SK-N-SH (cell line): ENCODE measurements around the gene RAB1B. TPM values are rescaled to one million over a fixed set of nuclear protein-coding genes. Genes with fewer than 3 reads are reported as not detected.
"Not testable (repeated sequence)": the region's sequence is repeated elsewhere in the genome, so short reads cannot be mapped to it uniquely, and the experiment has no call there.

Experiments
- CTCF ChIA-PET: fragments of 300-600, 350-600 bp; formaldehyde crosslinking; extraction: SDS; loops from one replicate; lab custom pipeline; 2021; lab: Yijun Ruan, JAX
- POLR2A ChIA-PET: fragments of 350-600 bp; sonication (Branson Sonifier 250); formaldehyde crosslinking; extraction: SDS; loops from one replicate; lab custom pipeline; 2020; ENCODE audit warnings: antibody characterized with exemption, inconsistent platforms; lab: Yijun Ruan, JAX
- DNase-seq: peaks from one replicate; pipeline ENCODE4 v3.0.0; 2012
- H2AFZ ChIP-seq: fragments of 200-600 bp; sonication (generic); 2 replicates; pipeline ENCODE4 v1.8.1; 2016; ENCODE audit warnings: antibody characterized with exemption, mild to moderate bottlenecking, low read depth
- H3F3A ChIP-seq: fragments of 200-600 bp; sonication (generic); replicated peaks from 2 replicates; pipeline ENCODE3; 2016; ENCODE audit warnings: antibody characterized with exemption, mild to moderate bottlenecking; ENCODE audit not compliant: insufficient read depth
- H3K27ac ChIP-seq, 2 experiments: fragments of 200-500 bp in 1 of 2; fragments of 200-600 bp in 1 of 2; sonication (Bioruptor generic) in 1 of 2; sonication (generic), shearing (Covaris generic) in 1 of 2; 2 replicates each; pipeline versions ENCODE4 v1.5.1 to v1.6.1; 2014 to 2016; ENCODE audit warnings: low read depth in 2 of 2, inconsistent platforms in 1 of 2, low read length in 1 of 2, mild to moderate bottlenecking in 1 of 2, mixed read lengths in 1 of 2
- H3K27me3 ChIP-seq: fragments of 200-600 bp; sonication (generic), shearing (Covaris generic); 2 replicates; pipeline ENCODE4 v1.6.1; 2016; ENCODE audit warnings: mixed run types; ENCODE audit not compliant: insufficient read depth
- H3K36me3 ChIP-seq, 2 experiments: fragments of 200-500 bp in 1 of 2; fragments of 200-600 bp in 1 of 2; sonication (Bioruptor generic) in 1 of 2; sonication (generic) in 1 of 2; replicated peaks in 1 of 2; 2 replicates each; pipeline versions ENCODE3 to v1.5.1; 2014 to 2016; ENCODE audit warnings: low read length in 1 of 2, mild to moderate bottlenecking in 1 of 2; ENCODE audit not compliant: insufficient read depth in 2 of 2, control insufficient read depth in 1 of 2
- H3K4me1 ChIP-seq, 2 experiments: fragments of 200-500 bp in 1 of 2; fragments of 200-600 bp in 1 of 2; sonication (Bioruptor generic) in 1 of 2; sonication (generic), shearing (Covaris generic) in 1 of 2; 2 replicates each; pipeline versions ENCODE4 v1.5.1 to v1.6.1; 2014 to 2016; ENCODE audit warnings: low read depth in 1 of 2, low read length in 1 of 2, mixed run types in 1 of 2; ENCODE audit not compliant: insufficient read depth in 2 of 2, control insufficient read depth in 1 of 2
- H3K4me2 ChIP-seq: fragments of 200-600 bp; sonication (generic), shearing (Covaris generic); 2 replicates; pipeline ENCODE4 v1.6.1; 2017; ENCODE audit warnings: mixed run types
- H3K4me3 ChIP-seq, 2 experiments: fragments of 200-500 bp in 1 of 2; fragments of 200-600 bp in 1 of 2; sonication (Bioruptor generic) in 1 of 2; sonication (generic), shearing (Covaris generic) in 1 of 2; 2 replicates each; pipeline versions ENCODE4 v1.5.1 to v1.8.1; 2014 to 2016; ENCODE audit warnings: low read depth in 2 of 2, inconsistent platforms in 1 of 2, low read length in 1 of 2, mild to moderate bottlenecking in 1 of 2, mixed read lengths in 1 of 2, moderate library complexity in 1 of 2
- H3K79me2 ChIP-seq: fragments of 200-600 bp; sonication (generic); 2 replicates; pipeline ENCODE4 v1.8.1; 2017; ENCODE audit warnings: mild to moderate bottlenecking; ENCODE audit not compliant: insufficient read depth
- H3K9ac ChIP-seq: fragments of 200-600 bp; sonication (generic); 2 replicates; pipeline ENCODE4 v1.6.1; 2017; ENCODE audit warnings: mixed run types
- H3K9me2 ChIP-seq: fragments of 200-600 bp; sonication (generic); 2 replicates; pipeline ENCODE4 v1.6.1; 2017; ENCODE audit warnings: mixed run types
- H3K9me3 ChIP-seq: fragments of 200-600 bp; sonication (generic); 2 replicates; pipeline ENCODE4 v1.6.1; 2017; ENCODE audit warnings: mixed run types, mild to moderate bottlenecking, moderate library complexity
- H4K20me1 ChIP-seq: fragments of 200-600 bp; sonication (generic); 2 replicates; pipeline ENCODE4 v1.6.1; 2017; ENCODE audit warnings: mild to moderate bottlenecking, mixed run types; ENCODE audit not compliant: insufficient read depth
- ELF1 ChIP-seq: IDR thresholded peaks from 2 replicates; pipeline ENCODE4 v1.4.0; 2012
- EP300 ChIP-seq, 2 experiments: IDR thresholded peaks; 2 replicates each; pipeline versions ENCODE4 v1.4.0 to v1.6.1; 2012; ENCODE audit warnings: borderline replicate concordance in 1 of 2, low read depth in 1 of 2, low read length in 1 of 2
- FOXJ3 ChIP-seq: sonication (generic); formaldehyde crosslinking; IDR thresholded peaks from 2 replicates; pipeline ENCODE4 v1.5.1; 2020; ENCODE audit warnings: mild to moderate bottlenecking, missing genetic modification reagents
- IRF3 ChIP-seq: fragments of 150-350 bp; IDR thresholded peaks from 2 replicates; pipeline ENCODE4 v1.6.1; 2016; ENCODE audit warnings: mild to moderate bottlenecking, low read depth, low read length
- PBX3 ChIP-seq: IDR thresholded peaks from 2 replicates; pipeline ENCODE4; 2012
- TAF1 ChIP-seq: IDR thresholded peaks from 2 replicates; pipeline ENCODE4 v1.6.1; 2012; ENCODE audit warnings: low read depth, mild to moderate bottlenecking, low read length, moderate library complexity, borderline replicate concordance
- TEAD4 ChIP-seq: IDR thresholded peaks from 2 replicates; pipeline ENCODE4 v1.4.0; 2012; ENCODE audit warnings: mild to moderate bottlenecking, borderline replicate concordance; ENCODE audit not compliant: insufficient read depth
- YY1 ChIP-seq: IDR thresholded peaks from 2 replicates; pipeline ENCODE4 v1.4.0; 2012; ENCODE audit warnings: low read depth, mild to moderate bottlenecking
- WGBS: methylation state at CpG from one replicate; pipeline ENCODE4 v1.1.6; 2017; ENCODE audit warnings: low lambda C conversion rate; 5-methylcytosine and 5-hydroxymethylcytosine counted together
- polyA plus RNA-seq, 3 experiments: library from polyadenylated mRNA; depleted of rRNA; stranded (reverse); fragments of >200 nt; gene quantifications; 2 replicates each; pipeline ENCODE4 v1.2.3, GENCODE V29; 2012
- TF ChIP-seq, protein P1 (sequence below): IDR thresholded peaks from 2 replicates; pipeline ENCODE4 v1.4.0; 2012; ENCODE audit warnings: low read depth, borderline replicate concordance
- TF ChIP-seq, protein P2 (sequence below): IDR thresholded peaks from 2 replicates; pipeline ENCODE4 v1.6.1; 2012; ENCODE audit warnings: mild to moderate bottlenecking, low read depth, low read length, moderate library complexity

Gene RAB1B
- polyA plus RNA-seq, 1 of the 3 experiments (the other 2 are of a cell fraction) = 208 TPM

- no peak for TF ChIP-seq TAF1
These were observed 50.1 kb downstream of the RAB1B start (continued) for GRCh38 chr11:66318600-66318970.

DNA sequence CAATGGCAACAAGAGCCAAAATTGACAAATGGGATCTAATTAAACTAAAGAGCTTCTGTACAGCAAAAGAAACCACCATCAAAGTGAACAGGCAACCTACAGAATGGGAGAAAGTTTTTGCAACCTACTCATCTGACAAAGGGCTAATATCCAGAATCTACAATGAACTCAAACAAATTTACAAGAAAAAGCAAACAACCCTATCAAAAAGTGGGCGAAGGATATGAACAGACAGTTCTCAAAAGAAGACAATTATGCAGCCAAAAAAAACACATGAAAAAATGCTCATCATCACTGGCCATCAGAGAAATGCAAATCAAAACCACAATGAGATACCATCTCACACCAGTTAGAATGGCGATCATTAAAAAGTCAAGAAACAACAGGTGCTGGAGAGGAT, 51.9 kb downstream of the RAB1B start:
- WGBS = 95% methylated on average over 2 of the region's 2 CpGs
- H3K4me3 ChIP-seq, H3K27me3 ChIP-seq, H3K27ac ChIP-seq, CTCF ChIA-PET, H3K36me3 ChIP-seq, POLR2A ChIA-PET, H3K9me2 ChIP-seq, H3K9me3 ChIP-seq, H3K79me2 ChIP-seq, DNase-seq, H2AFZ ChIP-seq, H3F3A ChIP-seq, H3K9ac ChIP-seq, H3K4me2 ChIP-seq, H4K20me1 ChIP-seq: not testable (repeated sequence)
- H3K4me1 ChIP-seq = peaks cover 21 to 39% of the 10 kb centered on the region in 2 experiments

- H3K9ac ChIP-seq, H4K20me1 ChIP-seq, CTCF ChIA-PET, H2AFZ ChIP-seq, H3K27me3 ChIP-seq, H3K27ac ChIP-seq, H3F3A ChIP-seq, H3K9me2 ChIP-seq, H3K4me3 ChIP-seq, POLR2A ChIA-PET, DNase-seq, H3K36me3 ChIP-seq, H3K9me3 ChIP-seq, H3K79me2 ChIP-seq, H3K4me2 ChIP-seq: not testable (repeated sequence)
- WGBS = 89% methylated on average over 6 of the region's 6 CpGs
- peaks cover 21 to 39% of the 10 kb centered on the region in 2 experiments for H3K4me1 ChIP-seq
These were observed 52.3 kb downstream of the RAB1B start for GRCh38 chr11:66320748-66321147.

DNA sequence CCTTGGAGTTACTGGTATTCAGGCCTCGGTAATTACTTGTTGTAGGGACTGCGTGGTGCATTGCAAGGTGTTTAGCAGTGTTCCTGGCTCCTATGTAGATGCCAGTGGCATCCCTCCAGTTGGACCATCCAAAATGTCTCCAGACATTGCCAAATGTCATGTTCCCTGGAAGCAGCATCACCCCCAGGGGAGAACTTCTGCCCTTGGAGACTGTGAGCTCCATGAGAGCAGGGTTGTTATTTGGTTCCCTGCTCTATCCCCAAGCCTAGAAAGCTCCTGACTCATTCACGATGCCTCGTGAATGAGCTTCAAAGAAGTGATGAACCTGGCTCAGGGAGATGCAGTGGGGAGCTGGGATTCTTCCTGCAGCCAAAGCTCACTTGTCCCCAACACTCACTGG, 53.2 kb downstream of the RAB1B start:
- Histone ChIP-seq H3F3A (no peaks in the 10 kb centered on the region), H3K27ac (no peak overlapping the region), H3K4me1 (peaks cover 29 to 39% of the 10 kb centered on the region in 2 experiments), H3K27me3 (no peaks in the 10 kb centered on the region), H3K9me3 (no peaks in the 10 kb centered on the region), H3K79me2 (no peaks in the 10 kb centered on the region), H3K36me3 (no peaks in the 10 kb centered on the region), H2AFZ (no peak overlapping the region), H4K20me1 (no peaks in the 10 kb centered on the region), H3K4me3 (no peak overlapping the region), H3K4me2 (no peak overlapping the region), H3K9me2 (no peaks in the 10 kb centered on the region), H3K9ac (no peak overlapping the region)
- WGBS = 91% methylated on average over 4 of the region's 4 CpGs
- no peak for DNase-seq
- TF ChIP-seq TAF1 (no peak), YY1 (no peak), TEAD4 (no peak), ELF1 (no peak), PBX3 (no peak), FOXJ3 (CRISPR knock-in tag) (no peak), IRF3 (no peak), EP300 (IDR thresholded peaks at IDR 0.05; ENCODE audit: borderline replicate concordance in 1 of 2, low read depth in 1 of 2, low read length in 1 of 2) (no peak)
- TF ChIP-seq, protein P1, sequence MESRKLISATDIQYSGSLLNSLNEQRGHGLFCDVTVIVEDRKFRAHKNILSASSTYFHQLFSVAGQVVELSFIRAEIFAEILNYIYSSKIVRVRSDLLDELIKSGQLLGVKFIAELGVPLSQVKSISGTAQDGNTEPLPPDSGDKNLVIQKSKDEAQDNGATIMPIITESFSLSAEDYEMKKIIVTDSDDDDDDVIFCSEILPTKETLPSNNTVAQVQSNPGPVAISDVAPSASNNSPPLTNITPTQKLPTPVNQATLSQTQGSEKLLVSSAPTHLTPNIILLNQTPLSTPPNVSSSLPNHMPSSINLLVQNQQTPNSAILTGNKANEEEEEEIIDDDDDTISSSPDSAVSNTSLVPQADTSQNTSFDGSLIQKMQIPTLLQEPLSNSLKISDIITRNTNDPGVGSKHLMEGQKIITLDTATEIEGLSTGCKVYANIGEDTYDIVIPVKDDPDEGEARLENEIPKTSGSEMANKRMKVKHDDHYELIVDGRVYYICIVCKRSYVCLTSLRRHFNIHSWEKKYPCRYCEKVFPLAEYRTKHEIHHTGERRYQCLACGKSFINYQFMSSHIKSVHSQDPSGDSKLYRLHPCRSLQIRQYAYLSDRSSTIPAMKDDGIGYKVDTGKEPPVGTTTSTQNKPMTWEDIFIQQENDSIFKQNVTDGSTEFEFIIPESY = no peak
- TF ChIP-seq, protein P2, sequence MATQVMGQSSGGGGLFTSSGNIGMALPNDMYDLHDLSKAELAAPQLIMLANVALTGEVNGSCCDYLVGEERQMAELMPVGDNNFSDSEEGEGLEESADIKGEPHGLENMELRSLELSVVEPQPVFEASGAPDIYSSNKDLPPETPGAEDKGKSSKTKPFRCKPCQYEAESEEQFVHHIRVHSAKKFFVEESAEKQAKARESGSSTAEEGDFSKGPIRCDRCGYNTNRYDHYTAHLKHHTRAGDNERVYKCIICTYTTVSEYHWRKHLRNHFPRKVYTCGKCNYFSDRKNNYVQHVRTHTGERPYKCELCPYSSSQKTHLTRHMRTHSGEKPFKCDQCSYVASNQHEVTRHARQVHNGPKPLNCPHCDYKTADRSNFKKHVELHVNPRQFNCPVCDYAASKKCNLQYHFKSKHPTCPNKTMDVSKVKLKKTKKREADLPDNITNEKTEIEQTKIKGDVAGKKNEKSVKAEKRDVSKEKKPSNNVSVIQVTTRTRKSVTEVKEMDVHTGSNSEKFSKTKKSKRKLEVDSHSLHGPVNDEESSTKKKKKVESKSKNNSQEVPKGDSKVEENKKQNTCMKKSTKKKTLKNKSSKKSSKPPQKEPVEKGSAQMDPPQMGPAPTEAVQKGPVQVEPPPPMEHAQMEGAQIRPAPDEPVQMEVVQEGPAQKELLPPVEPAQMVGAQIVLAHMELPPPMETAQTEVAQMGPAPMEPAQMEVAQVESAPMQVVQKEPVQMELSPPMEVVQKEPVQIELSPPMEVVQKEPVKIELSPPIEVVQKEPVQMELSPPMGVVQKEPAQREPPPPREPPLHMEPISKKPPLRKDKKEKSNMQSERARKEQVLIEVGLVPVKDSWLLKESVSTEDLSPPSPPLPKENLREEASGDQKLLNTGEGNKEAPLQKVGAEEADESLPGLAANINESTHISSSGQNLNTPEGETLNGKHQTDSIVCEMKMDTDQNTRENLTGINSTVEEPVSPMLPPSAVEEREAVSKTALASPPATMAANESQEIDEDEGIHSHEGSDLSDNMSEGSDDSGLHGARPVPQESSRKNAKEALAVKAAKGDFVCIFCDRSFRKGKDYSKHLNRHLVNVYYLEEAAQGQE = no peak
- CTCF ChIA-PET = interaction anchor here (2.0 kb wide), 1 partner anchor 9 kb away, joined by 26 read pairs; no protein-coding TSS in a partner anchor
- POLR2A ChIA-PET = interaction anchor here (1.7 kb wide), 1 partner anchor 9 kb away, joined by 4 read pairs; no protein-coding TSS in a partner anchor
